ENCODE data around the gene HECA.

DNA sequence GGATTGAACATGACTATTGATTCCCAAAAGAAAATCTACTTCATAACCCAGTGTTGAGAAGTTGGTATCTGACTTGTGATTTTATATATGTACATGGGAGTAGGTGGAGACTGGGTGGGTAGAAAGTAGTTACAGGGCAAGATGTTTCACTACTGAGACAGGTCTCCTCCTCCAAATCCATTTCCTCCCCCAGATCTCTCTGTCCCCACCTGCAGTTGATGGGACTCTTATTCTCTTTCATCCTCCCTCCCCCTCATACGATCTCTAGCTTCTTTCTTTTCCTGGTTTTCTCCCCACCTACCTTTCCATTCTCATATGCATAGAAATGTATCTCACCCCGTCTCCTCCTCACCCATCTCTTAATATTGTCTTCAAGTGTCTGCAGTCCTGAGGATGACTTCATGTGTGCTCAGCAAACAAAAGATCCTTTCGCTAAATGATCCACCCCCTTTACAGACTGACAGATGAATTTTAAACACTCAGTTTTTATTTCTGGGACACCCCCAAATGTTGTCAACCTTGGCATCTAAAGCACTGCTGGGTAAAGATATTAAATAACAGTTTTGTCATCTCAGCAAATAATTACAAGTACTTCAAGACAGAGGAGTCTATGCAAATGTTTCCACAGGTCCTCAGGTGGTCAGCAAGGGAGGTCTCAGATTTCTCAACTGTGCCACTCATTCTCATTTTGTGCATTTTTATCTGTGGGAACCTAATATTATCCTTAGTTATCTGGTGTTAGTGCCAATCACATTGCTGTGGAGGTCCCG, 18.7 kb upstream of the HECA start:
- no peak for TF ChIP-seq NFIC (IDR thresholded peaks at IDR 0.05; ENCODE audit: borderline replicate concordance)
- TF ChIP-seq, protein P1, sequence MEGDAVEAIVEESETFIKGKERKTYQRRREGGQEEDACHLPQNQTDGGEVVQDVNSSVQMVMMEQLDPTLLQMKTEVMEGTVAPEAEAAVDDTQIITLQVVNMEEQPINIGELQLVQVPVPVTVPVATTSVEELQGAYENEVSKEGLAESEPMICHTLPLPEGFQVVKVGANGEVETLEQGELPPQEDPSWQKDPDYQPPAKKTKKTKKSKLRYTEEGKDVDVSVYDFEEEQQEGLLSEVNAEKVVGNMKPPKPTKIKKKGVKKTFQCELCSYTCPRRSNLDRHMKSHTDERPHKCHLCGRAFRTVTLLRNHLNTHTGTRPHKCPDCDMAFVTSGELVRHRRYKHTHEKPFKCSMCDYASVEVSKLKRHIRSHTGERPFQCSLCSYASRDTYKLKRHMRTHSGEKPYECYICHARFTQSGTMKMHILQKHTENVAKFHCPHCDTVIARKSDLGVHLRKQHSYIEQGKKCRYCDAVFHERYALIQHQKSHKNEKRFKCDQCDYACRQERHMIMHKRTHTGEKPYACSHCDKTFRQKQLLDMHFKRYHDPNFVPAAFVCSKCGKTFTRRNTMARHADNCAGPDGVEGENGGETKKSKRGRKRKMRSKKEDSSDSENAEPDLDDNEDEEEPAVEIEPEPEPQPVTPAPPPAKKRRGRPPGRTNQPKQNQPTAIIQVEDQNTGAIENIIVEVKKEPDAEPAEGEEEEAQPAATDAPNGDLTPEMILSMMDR (IDR thresholded peaks at IDR 0.05): no peak
- no peak for TF ChIP-seq YY1 (IDR thresholded peaks at IDR 0.05; ENCODE audit: low read depth)
- TF ChIP-seq, protein P2, sequence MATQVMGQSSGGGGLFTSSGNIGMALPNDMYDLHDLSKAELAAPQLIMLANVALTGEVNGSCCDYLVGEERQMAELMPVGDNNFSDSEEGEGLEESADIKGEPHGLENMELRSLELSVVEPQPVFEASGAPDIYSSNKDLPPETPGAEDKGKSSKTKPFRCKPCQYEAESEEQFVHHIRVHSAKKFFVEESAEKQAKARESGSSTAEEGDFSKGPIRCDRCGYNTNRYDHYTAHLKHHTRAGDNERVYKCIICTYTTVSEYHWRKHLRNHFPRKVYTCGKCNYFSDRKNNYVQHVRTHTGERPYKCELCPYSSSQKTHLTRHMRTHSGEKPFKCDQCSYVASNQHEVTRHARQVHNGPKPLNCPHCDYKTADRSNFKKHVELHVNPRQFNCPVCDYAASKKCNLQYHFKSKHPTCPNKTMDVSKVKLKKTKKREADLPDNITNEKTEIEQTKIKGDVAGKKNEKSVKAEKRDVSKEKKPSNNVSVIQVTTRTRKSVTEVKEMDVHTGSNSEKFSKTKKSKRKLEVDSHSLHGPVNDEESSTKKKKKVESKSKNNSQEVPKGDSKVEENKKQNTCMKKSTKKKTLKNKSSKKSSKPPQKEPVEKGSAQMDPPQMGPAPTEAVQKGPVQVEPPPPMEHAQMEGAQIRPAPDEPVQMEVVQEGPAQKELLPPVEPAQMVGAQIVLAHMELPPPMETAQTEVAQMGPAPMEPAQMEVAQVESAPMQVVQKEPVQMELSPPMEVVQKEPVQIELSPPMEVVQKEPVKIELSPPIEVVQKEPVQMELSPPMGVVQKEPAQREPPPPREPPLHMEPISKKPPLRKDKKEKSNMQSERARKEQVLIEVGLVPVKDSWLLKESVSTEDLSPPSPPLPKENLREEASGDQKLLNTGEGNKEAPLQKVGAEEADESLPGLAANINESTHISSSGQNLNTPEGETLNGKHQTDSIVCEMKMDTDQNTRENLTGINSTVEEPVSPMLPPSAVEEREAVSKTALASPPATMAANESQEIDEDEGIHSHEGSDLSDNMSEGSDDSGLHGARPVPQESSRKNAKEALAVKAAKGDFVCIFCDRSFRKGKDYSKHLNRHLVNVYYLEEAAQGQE (IDR thresholded peaks at IDR 0.05; ENCODE audit: low read depth, low read length): no peak
- TF ChIP-seq, protein P3, sequence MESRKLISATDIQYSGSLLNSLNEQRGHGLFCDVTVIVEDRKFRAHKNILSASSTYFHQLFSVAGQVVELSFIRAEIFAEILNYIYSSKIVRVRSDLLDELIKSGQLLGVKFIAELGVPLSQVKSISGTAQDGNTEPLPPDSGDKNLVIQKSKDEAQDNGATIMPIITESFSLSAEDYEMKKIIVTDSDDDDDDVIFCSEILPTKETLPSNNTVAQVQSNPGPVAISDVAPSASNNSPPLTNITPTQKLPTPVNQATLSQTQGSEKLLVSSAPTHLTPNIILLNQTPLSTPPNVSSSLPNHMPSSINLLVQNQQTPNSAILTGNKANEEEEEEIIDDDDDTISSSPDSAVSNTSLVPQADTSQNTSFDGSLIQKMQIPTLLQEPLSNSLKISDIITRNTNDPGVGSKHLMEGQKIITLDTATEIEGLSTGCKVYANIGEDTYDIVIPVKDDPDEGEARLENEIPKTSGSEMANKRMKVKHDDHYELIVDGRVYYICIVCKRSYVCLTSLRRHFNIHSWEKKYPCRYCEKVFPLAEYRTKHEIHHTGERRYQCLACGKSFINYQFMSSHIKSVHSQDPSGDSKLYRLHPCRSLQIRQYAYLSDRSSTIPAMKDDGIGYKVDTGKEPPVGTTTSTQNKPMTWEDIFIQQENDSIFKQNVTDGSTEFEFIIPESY (IDR thresholded peaks at IDR 0.05; ENCODE audit: borderline replicate concordance, low read depth): no peak
- no peak for TF ChIP-seq TAF1 (IDR thresholded peaks at IDR 0.05; ENCODE audit: borderline replicate concordance, low read depth, low read length)
- no peak for TF ChIP-seq MXI1 (IDR thresholded peaks at IDR 0.05; ENCODE audit: low read depth, low read length)
- TF ChIP-seq, protein P4, sequence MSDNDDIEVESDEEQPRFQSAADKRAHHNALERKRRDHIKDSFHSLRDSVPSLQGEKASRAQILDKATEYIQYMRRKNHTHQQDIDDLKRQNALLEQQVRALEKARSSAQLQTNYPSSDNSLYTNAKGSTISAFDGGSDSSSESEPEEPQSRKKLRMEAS (IDR thresholded peaks at IDR 0.05; ENCODE audit: low read depth): no peak
- no peak for TF ChIP-seq FOXJ3 (CRISPR knock-in tag; IDR thresholded peaks at IDR 0.05)
- no peak for TF ChIP-seq RCOR1 (IDR thresholded peaks at IDR 0.05; ENCODE audit: low read length)
- TF ChIP-seq FOXM1 (IDR thresholded peaks at IDR 0.05; ENCODE audit: low read depth): no peak
- no peak for TF ChIP-seq POLR2AphosphoS5 (IDR thresholded peaks at IDR 0.05; ENCODE audit: low read depth, low read length)
- TF ChIP-seq ELF1 (IDR thresholded peaks at IDR 0.05): no peak
- TF ChIP-seq EP300 (IDR thresholded peaks at IDR 0.05; ENCODE audit: borderline replicate concordance in 1 of 2, low read depth in 1 of 2, low read length in 1 of 2): no peak
